AG09309 (cell line): ENCODE data around the gene GLP1R.

Source experiments
- DNase-seq: peaks from one replicate; pipeline ENCODE4 v3.0.0-alpha.2; 2010; ENCODE audit warnings: low read depth
- H3K4me3 ChIP-seq: 2 replicates; pipeline ENCODE4 v1.5.1; 2011; ENCODE audit warnings: mild to moderate bottlenecking, low read depth, low read length, moderate library complexity; ENCODE audit not compliant: control insufficient read depth
- CTCF ChIP-seq: IDR thresholded peaks from 2 replicates; pipeline ENCODE4 v1.5.1; 2011; ENCODE audit warnings: mild to moderate bottlenecking, low read depth, low read length, inconsistent platforms; ENCODE audit not compliant: insufficient read depth, control insufficient read depth; ENCODE audit errors: missing control alignments

Gene GLP1R

GRCh38 chr6:39041072-39041471 lies 7.5 kb upstream of the GLP1R start:
- no peak overlapping the region for H3K4me3 ChIP-seq
- no peak for TF ChIP-seq CTCF

GRCh38 chr6:39043776-39044175 lies 4.8 kb upstream of the GLP1R start:
- H3K4me3 ChIP-seq, result no peak overlapping the region
- DNase-seq, result no peak
- no peak for TF ChIP-seq CTCF

More at GRCh38 chr6:39041072-39041471, 7.5 kb upstream of the GLP1R start:
- DNase-seq, result no peak

GRCh38 chr6:39044181-39044580 lies 4.4 kb upstream of the GLP1R start:
- H3K4me3 ChIP-seq, result no peak overlapping the region
- DNase-seq, result no peak
- no peak for TF ChIP-seq CTCF

- no peak for DNase-seq
- TF ChIP-seq CTCF, result no peak
- H3K4me3 ChIP-seq, result no peak overlapping the region
These were observed 900 bp upstream of the GLP1R start for GRCh38 chr6:39047434-39048327.

- no peak for TF ChIP-seq CTCF
- H3K4me3 ChIP-seq, result no peak overlapping the region
- no peak for DNase-seq
These were observed 1.1 kb downstream of the GLP1R start for GRCh38 chr6:39049575-39050283.

- no peak overlapping the region for H3K4me3 ChIP-seq
- TF ChIP-seq CTCF, result no peak
- DNase-seq, result no peak
These were observed 2.0 kb downstream of the GLP1R start for GRCh38 chr6:39050453-39051112.
